NCI-H2081 (cell line): Measurements from ENCODE around the gene CLCN3.
"Not testable (repeated sequence)": the region's sequence is repeated elsewhere in the genome, so short reads cannot be mapped to it uniquely, and the experiment has no call there.

Experiments
- DNase-seq, 2 experiments: peaks; one replicate each; lab custom pipeline; 2025; lab: John Stamatoyannopoulos, UW

The CLCN3 gene

DNA sequence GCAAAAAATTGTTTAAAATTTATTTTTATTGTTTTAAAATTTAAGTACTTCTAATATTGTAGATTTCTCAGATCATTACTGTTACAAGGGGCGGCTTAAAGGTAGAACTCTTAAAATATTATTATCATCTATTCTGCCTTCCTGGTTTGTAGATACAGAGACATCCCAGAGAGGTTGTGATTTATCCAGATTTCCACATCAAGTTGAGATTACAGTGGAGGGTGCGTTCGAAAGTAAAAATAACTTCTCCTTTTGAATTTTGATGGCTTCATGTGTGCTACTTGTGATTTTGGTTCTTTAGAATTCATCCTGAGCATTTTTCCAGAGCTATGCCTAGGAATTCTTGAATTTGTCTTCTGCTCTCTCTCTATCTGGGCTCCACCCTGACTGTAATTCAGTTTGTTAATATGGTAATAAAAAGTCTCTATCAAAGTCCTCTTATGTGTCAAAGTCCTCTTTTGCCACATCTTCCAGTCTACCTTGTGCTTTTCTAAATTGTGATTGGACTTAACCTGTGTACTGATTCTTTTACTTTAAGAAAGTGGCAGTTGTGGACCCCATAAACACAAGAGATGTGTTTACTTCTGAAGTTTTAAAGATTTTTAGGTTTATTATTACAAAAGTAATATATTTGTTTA, 37.2 kb downstream of the CLCN3 start:
- DNase-seq, result no peak

DNA sequence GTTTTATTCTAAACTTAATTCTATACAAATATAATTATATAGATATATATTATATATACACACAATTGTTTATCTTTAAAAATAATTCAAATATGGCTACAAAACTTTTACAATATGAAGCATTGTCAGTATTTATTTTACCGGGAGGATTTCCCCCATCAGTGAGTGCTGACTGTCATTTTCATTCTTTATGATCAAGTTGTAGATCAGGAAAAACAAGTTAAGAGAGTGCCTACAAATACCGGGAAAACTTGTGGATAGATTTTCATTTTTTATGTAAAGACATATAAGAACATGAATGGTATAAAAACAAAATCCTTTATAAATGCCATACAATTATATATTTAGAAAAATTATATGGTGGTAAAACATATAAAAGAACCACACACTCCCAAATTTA, 37.8 kb downstream of the CLCN3 start:
- no peak for DNase-seq

DNA sequence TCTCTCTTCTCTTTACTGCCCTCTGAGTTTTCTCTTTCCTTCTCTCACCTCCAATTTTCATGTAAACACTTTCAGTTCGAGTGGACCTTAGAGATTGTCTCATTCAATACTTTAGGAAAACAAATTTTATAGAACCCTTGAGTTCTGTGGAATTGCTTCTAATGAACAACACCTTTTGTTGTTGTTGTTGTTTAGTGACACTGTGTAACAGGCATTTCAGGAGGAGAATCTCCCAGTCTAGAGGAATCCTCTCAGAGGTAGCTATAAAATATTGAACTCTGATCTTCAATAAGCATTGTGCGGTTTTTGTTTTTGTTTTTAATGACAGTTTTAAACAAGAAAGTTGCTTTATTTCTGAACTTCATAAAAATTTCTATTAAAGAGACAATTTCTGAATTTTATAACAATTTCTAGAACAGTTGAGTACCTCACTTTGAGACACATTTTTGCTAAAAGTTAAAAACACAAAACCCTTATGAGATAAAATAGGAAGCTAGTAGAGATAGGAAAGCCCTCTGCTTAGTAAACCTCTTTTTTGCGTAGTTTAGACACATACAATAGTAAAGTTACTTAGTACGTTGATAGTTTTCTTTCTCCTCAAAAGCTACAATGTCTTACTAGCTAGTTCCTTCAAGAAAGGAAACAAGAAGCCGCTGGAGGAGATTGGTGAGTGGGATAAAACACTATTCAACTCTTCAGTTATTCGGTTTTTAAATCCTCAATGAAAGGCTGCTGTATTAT, 38.8 kb downstream of the CLCN3 start:
- DNase-seq, result no peak

DNA sequence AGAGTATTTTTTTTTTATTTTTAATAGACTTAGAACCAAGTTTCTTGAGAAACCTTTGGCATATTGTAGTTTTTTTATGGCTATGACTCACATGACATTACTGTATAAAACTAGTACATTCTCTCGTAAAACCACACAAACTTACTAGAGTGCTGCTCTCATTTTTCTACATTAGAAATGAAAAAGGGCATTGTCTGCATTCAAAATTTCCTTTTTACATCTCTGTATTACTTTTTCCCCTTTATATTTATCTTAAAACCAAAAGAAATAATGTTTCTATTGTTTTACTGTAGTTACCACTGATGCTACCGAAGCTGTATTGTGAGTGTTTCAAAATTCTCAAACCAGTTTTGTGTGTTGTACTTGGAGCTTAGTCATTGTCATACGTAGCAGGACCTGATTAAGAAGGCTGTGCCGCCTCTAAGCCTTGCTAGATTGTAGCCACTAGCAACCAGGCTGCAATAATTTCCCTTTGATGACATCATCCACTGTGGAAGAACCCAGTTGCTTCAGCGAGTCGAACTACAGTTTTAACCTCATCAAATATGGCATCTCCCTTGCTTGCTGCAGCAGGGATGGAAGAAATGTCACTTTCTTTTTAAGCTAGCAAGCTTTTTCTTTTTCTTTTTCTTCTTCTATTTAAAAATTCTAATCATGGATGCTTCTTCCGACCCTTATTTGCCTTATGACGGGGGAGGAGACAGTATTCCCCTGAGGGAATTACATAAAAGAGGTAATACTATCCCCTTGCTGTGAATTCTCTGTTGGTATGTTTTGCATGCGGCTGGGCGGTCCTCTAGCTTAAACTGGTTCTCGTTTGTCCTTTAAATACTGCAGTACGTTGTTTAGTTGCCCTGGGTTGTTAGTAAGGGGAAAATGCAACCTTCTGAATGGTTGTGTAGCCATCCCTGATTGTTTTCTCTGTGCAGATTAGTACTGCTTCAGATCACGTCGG, 39.6 kb downstream of the CLCN3 start:
- peak; percentile 72 to 93 for DNase-seq

DNA sequence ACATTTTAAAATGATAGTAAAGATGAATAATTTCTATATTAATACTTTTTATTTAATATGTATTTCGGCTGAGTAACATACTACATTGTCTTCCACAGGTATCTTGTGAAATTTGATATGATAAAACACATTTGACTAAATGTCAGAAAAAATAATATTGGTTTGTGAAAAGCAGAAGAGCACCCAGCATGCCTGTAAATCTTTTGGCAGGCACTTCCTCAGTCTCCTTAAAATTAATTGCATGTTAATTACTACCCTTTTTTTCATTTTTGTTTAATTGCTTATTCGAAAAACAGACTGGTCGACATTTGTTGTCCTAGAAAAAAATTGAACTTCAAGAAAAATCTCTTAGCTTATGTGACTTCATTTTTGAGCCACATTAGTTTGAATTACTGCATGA, 40.6 kb downstream of the CLCN3 start:
- DNase-seq, result no peak

DNA sequence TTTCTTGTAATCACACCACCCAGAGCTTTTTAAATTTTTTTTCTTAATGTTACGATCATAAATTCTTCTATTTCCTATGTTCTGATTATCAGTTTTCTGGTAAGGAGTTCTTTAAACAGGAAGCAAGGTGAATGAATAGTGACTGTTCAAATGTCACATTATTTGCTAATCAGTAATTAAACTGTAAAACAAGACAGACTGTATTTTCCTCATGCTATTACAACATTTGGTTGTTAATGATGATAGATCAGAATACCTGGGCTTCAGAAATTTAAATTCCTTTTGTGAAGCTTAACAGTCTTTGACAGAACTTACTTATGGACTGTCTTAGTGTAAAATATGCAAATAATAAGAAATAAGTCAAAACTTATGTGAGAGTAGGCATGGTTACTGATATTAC, 41.4 kb downstream of the CLCN3 start:
- no peak for DNase-seq

DNA sequence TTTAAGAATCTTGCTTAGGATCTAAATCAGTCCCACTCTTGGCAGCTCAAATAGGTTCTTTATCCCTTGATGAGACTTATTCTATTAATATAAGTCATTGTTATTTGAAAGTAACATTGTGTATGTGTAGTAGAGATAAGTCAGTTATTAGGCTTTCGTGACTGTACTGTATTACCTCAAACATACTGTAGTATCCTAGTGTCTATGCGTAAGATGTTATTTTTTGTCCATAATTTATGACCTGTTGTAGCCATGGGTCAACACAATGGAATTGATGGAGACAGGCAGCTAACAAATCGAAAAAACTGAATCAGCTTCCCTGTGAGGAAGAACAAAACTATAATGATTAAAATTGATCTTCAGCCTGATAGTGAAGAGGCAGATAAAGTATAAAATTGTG, 41.8 kb downstream of the CLCN3 start:
- DNase-seq, result no peak

DNA sequence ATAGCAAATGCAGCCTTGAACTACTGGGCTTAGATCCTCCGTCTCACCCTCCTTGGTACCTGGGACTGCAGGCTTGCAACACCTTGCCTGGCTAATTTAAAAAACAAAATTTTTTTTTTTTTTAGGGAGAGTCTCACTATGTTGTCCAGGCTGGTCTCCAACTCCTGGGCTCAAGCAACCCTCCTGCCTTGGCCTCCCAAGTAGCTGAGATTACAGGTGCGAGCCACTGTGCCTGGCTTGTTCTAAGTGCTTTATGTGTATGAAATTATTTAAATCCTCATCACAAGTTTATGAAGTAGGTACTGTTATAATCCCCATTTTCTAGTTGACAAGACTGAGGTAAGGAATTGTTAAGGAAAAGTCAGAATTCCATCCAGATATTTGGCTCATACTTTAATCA, 43.0 kb downstream of the CLCN3 start:
- DNase-seq, result no peak

DNA sequence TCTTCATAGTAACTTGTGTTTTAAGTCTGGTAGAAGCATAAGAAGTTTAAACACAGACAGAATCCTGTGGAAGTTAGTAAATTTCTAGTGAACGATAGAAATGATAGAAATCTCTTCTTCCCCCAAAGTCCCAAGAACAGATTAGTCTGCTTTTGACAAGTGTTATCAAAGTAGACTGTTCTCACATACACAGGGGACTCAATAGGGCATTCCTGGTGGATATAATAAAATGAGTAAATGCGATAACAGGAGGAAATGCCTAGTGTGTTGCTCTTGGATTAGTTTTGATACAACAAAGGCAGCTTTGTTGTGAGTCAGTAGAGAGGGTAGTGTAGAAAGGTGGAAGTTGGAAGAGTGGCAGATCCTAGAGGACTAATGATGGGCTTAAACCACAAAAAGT, 43.5 kb downstream of the CLCN3 start:
- DNase-seq, result no peak

DNA sequence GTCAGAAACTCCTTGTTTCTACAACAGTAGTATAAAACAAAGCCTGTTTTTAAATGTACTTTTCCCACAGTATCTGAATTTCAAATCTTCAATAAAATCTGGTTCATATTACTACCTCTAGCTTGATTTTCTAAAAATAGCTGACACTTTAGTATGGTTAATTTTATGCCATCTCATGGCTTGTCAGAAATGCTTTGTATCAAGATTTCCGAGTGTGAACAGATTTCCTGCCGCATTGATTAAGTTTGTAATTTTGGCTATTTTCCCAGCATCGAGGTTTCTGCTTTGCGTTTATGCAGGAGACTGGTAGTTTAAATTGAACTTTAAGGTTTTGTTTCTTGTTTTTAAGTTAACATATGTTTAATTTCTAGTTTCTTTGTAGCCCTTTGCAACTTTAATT, 44.2 kb downstream of the CLCN3 start:
- peak in 1 of 2 experiments; percentile 46 for DNase-seq

DNA sequence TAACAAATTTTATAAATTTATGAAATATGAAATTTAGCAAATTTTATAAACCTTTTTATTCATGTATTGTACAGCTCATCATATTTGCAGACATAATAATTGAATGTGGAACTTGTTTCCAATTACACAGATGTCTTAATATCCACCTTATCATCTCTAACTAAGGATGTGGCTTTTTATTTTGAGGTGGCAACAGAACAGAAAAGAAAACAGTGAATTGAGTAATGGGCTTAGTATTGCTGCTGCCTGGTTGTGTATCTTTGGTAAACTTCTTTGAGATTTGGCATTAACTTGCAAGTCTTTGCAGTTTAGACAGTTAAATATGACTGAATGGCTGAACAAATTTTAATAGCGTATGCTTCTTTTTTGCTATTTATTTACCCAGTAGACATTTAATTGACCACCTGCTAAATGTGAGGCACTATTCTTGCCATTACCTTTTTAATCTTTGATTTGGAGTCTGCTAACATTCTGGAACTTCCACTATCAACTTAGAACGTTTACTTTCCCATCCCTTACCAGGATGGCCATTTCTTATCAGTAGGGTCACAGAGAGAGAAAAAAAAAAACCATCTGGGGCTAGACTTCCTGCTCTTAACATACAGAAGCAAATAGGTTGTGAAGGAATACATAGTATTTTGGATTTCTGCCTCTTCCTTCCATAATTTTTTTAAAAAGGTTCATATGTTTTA, 44.8 kb downstream of the CLCN3 start:
- no peak for DNase-seq

DNA sequence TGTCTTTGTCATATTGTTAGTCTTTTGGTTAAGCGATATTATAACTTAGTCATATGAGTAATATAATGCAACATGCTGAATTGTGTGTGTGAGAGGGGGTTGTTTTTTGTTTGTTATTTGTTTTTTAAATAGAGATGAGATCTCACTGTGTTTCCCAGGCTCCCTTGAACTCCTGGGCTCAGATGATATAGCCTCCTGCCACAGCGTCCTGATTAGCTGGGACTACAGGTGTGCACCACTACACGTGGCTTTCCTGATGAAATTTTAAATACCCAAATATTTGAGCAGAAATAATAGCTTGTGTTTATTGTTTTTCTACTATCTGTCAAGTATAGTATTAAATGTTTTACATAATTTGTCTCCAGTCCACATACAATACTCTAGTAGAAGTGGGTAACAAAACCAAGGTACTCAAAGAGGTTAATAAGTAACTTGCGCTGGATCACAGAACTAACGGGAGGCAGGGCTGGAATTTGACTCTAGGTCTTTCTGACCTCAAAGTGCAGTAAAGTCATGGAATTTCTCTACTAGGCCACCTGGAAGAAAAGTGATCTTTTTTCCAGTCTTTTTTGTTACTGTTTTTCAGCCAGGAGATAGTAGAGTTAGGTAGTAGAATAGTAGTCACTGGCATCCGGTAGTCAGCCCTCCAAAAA, 47.8 kb downstream of the CLCN3 start:
- DNase-seq, result no peak

DNA sequence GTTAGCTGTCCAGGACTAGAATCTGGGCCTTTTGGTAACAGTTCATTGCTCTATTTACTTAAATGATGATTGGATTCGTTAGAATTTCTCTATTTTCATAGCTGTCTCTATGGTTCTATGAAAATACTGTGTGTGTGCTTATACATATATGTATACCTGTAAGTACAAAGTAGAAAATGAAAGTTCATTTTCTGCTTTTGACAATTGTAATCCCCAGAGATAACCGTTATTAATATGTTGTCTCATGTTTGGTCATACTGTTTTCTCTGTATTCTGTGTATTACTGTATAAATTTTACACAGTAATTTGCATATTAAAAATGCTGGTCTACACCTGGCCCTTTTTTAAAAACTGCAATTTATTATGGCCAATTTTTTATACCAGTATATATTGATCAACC, 55.4 kb downstream of the CLCN3 start:
- DNase-seq, result no peak

DNA sequence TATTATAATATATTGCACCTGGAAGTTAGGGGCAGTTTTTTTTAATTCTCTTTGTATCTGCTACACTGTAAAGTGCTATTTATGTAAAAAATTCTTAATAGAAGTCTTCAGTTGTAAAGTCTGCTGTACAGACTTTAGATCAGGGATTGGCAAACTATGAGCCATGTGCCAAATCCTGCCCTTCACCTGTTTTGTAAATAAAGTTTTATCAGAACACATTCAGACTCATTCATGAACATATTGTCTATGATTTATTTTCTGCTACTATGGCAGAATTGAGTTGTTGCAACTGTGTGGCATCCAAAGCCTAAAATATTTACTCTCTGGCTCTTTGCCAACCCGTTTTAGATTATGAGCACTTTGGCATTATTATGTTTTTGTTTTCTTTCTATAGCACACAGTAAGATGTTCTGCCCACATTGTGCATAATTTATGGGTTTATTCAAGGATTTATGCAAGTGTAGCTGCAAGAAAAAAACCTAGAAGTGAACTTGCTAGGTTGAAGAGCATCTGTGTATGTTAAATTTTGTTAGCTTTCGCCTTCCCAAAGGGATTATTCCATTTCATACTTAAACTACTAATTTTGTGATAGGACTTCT, 56.9 kb downstream of the CLCN3 start:
- DNase-seq, result peak; percentile 32 to 60

DNA sequence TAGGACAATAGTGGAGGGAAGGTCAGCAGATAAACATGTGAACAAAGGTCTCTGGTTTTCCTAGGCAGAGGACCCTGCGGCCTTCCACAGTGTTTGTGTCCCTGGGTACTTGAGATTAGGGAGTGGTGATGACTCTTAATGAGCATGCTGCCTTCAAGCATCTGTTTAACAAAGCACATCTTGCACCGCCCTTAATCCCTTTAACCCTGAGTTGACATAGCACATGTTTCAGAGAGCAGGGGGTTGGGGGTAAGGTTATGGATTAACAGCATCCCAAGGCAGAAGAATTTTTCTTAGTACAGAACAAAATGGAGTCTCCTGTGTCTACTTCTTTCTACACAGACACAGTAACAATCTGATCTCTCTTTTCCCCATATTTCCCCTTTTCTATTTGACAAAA, 58.1 kb downstream of the CLCN3 start:
- not testable (repeated sequence) for DNase-seq

DNA sequence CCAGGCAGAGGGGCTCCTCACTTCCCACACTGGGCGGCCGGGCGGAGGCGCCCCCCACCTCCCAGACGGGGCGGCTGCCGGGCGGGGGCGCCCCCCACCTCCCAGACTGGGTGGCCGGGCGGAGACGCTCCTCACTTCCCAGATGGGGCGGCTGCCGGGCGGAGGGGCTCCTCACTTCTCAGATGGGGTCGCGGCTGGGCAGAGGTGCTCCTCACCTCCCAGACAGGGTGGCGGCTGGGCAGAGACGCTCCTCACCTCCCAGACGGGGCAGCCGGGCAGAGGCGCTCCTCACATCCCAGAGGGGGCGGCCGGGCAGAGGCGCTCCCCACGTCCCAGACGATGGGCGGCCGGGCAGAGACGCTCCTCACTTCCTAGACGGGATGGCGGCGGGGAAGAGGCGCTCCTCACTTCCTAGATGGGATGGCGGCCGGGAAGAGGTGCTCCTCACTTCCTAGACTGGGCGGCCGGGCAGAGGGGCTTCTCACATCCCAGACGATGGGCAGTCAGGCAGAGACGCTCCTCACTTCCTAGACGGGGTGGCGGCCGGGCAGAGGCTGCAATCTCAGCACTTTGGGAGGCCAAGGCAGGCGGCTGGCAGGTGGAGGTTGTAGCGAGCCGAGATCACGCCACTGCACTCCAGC, 58.7 kb downstream of the CLCN3 start:
- not testable (repeated sequence) for DNase-seq

DNA sequence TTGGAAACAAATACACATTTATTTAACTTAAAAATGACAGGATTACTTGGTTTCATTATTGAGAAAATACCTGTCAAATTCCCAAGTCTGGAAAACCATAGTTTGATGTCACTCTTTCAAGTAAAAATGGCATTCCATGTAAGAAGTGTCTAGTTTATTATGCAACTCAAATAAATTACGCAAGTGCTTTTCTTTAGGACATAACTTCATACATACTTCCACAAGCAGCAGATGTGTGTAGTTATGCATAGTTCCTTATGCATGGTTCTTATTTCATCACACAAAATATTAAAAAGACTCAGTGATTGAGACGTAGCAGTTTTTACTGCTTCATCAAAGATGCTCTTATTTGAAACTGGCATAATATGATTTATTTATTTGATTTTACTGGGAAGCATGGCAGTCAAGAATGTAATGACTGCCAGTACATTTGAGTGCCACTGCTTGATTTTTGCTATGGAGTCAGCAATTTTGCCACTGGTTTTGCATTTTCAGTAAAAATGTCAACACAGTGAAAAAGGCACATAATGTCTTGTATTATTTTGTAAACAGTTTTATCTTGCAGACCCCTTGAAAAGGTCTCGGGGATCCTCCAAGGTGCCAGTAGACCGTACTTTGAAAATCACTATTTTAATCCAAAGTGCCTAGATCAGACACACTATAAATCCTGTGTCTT, 62.1 kb downstream of the CLCN3 start:
- DNase-seq, result no peak

DNA sequence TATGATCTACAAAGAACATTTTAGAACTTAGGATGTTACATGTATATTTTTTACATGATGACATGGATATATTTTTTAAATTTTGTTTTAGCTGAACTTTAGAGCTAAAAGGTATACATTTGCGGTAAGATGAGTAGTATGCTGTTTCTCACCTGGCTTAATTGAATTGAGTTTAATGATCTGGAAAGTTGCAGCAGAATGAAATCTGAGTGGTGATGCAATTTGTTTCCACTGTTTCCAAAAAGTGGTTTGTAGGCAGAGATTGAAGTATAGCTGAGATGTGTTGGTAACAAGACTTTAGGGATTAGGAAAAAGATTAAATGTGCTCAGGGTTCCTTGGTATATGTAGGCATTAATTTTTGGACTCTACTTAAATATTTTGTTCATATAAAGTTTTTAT, 69.3 kb downstream of the CLCN3 start:
- no peak for DNase-seq

DNA sequence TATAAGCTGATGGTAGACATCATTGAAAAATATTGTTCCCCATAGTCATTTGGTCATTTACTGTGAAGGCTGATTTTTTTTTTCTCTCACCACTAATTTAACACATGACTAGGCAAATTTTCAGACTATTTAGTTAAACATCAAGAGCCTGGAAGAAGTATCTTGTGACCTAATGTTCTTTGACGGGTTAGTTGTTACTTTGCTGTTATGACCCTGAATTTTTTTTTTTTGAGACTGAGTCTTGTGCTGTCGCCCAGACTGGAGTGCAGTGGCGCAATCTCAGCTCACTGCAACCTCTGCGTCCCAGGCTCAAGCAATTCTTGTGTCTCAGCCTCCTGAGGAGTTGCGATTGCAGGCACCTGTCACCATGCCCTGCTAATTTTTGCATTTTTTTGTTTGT, 70.4 kb downstream of the CLCN3 start:
- no peak for DNase-seq

DNA sequence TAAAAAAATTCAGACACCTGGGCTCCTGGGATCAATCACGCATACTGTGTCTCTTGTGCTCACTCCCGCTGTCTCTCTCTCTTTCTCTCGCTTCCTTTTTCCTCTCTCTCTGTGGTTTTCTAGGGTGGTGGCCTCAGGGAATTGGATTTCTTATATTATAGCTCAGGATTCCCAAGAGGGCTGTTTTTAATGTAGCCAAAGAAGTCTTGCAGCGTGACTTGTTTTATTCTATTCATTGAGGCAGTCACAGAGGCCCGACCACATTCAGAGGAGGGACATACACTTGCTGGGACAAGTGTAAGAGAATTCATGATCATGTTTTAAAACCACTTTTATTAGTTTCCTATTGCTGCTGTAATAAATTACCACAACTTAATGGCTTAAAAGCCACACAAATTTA, 78.0 kb downstream of the CLCN3 start:
- DNase-seq, result no peak
